ENCODE data around the gene LRRFIP1. TPM values are rescaled to one million over a fixed set of nuclear protein-coding genes. Genes with fewer than 3 reads are reported as not detected.
A peak's percentile ranks its signal among the peaks of the same experiment; 100 is the strongest.

The LRRFIP1 gene
- total RNA-seq, 4 donors from 2014 or later = 98.5 to 147 (median 122) TPM

GRCh38 chr2:237717366-237718276 is 90.2 kb downstream of the LRRFIP1 start:
- Histone ChIP-seq H3K4me3 (no peak overlapping the region), H3K9me3 (no peaks in the 10 kb centered on the region), H3K36me3 (no peaks in the 10 kb centered on the region), H3K27ac (peak overlapping the region; percentile 66 to 88 (median 83)), H3K4me1 (peaks cover 13 to 42% (median 30%) of the 10 kb centered on the region in 4 donors), H3K27me3 (no peaks in the 10 kb centered on the region)
- DNase-seq = no peak
- TF ChIP-seq POLR2A (IDR thresholded peaks at IDR 0.05) (no peak), POLR2AphosphoS5 (IDR thresholded peaks at IDR 0.05) (no peak), EP300 (IDR thresholded peaks at IDR 0.05; ENCODE audit: low read depth) (no peak), CTCF (IDR thresholded peaks at IDR 0.05) (no peak)
- WGBS, 2 donors (ENCODE audit: low coverage in 1 of 2) = 89 to 95% methylated on average over 8 to 24 of the region's 24 CpGs
- in situ Hi-C loops (cut with MboI; ENCODE audit: low pct_ligation_motif_present in 1 of 4, low pct_unique_long_range_greater_than_20kb in 1 of 4, low sequenced_read_pairs in 3 of 4) (no loop called here), intact Hi-C loops (cut with DNase I; ENCODE audit: low total_unique reads) (no loop called here)

- Histone ChIP-seq H3K9me3 (no peaks in the 10 kb centered on the region), H3K4me3 (no peak overlapping the region), H3K4me1 (peaks cover 15 to 45% (median 32%) of the 10 kb centered on the region in 4 donors), H3K36me3 (no peaks in the 10 kb centered on the region), H3K27ac (peak overlapping the region; percentile 66 to 88 (median 83)), H3K27me3 (no peaks in the 10 kb centered on the region)
- WGBS, 2 donors (ENCODE audit: low coverage in 1 of 2) = 87% methylated on average over 9 of the region's 9 CpGs; no CpG with 5 or more reads in 1 of the 2 donors
- in situ Hi-C loops (cut with MboI; ENCODE audit: low pct_ligation_motif_present in 1 of 4, low pct_unique_long_range_greater_than_20kb in 1 of 4, low sequenced_read_pairs in 3 of 4) (no loop called here), intact Hi-C loops (cut with DNase I; ENCODE audit: low total_unique reads) (no loop called here)
- no peak for DNase-seq
- TF ChIP-seq CTCF (IDR thresholded peaks at IDR 0.05) (no peak), POLR2A (IDR thresholded peaks at IDR 0.05) (no peak), EP300 (IDR thresholded peaks at IDR 0.05; ENCODE audit: low read depth) (no peak), POLR2AphosphoS5 (IDR thresholded peaks at IDR 0.05) (no peak)
These were observed 90.9 kb downstream of the LRRFIP1 start for GRCh38 chr2:237718277-237718634.

- no peaks in the 10 kb centered on the region for H3K27me3 ChIP-seq
- H3K27ac ChIP-seq = peak overlapping the region in 1 of 4 donors; percentile 2
- no peak overlapping the region for H3K4me3 ChIP-seq
- in situ Hi-C loops (cut with MboI; ENCODE audit: low pct_ligation_motif_present in 1 of 4, low pct_unique_long_range_greater_than_20kb in 1 of 4, low sequenced_read_pairs in 3 of 4) (no loop called here), intact Hi-C loops (cut with DNase I; ENCODE audit: low total_unique reads) (no loop called here)
- H3K36me3 ChIP-seq = no peaks in the 10 kb centered on the region
- WGBS, 2 donors (ENCODE audit: low coverage in 1 of 2) = 94% methylated on average over 7 of the region's 7 CpGs; no CpG with 5 or more reads in 1 of the 2 donors
- DNase-seq = no peak
- TF ChIP-seq EP300 (IDR thresholded peaks at IDR 0.05; ENCODE audit: low read depth) = no peak
- no peak for TF ChIP-seq CTCF (IDR thresholded peaks at IDR 0.05)
- H3K9me3 ChIP-seq = no peaks in the 10 kb centered on the region
- peaks cover 21 to 44% (median 39%) of the 10 kb centered on the region in 4 donors for H3K4me1 ChIP-seq
These were observed 93.1 kb downstream of the LRRFIP1 start for GRCh38 chr2:237720444-237720843.

GRCh38 chr2:237720957-237721356 is 93.6 kb downstream of the LRRFIP1 start:
- no peaks in the 10 kb centered on the region for H3K36me3 ChIP-seq
- 84% methylated on average over 7 of the region's 7 CpGs for WGBS, 2 donors (ENCODE audit: low coverage in 1 of 2)
- no peaks in the 10 kb centered on the region for H3K27me3 ChIP-seq
- DNase-seq = no peak
- no peak overlapping the region for H3K4me3 ChIP-seq
- TF ChIP-seq POLR2AphosphoS5 (IDR thresholded peaks at IDR 0.05) (no peak), EP300 (IDR thresholded peaks at IDR 0.05; ENCODE audit: low read depth) (no peak), POLR2A (IDR thresholded peaks at IDR 0.05) (no peak), CTCF (IDR thresholded peaks at IDR 0.05) (no peak)
- no peaks in the 10 kb centered on the region for H3K9me3 ChIP-seq
- H3K4me1 ChIP-seq = peaks cover 17 to 44% (median 39%) of the 10 kb centered on the region in 4 donors
- in situ Hi-C loops (cut with MboI; ENCODE audit: low pct_ligation_motif_present in 1 of 4, low pct_unique_long_range_greater_than_20kb in 1 of 4, low sequenced_read_pairs in 3 of 4) (no loop called here), intact Hi-C loops (cut with DNase I; ENCODE audit: low total_unique reads) (no loop called here)
- peak overlapping the region in 1 of 4 donors; percentile 67 for H3K27ac ChIP-seq
